ENCODE results near the gene PKP2. TPM values are rescaled to one million over a fixed set of nuclear protein-coding genes. Genes with fewer than 3 reads are reported as not detected.

Gene PKP2
- total RNA-seq, 1 donor from 2014 or later: 16.2 TPM

- no peak overlapping the region for H3K27ac ChIP-seq
- H3K36me3 ChIP-seq: no peaks in the 10 kb centered on the region
- intact Hi-C loops (cut with DNase I): no loop called here
- no peaks in the 10 kb centered on the region for H3K4me1 ChIP-seq
- no peak overlapping the region for H3K4me3 ChIP-seq
- H3K27me3 ChIP-seq: no peaks in the 10 kb centered on the region
- TF ChIP-seq CTCF (IDR thresholded peaks at IDR 0.05): no peak
- no peak for TF ChIP-seq POLR2AphosphoS5 (IDR thresholded peaks at IDR 0.05; ENCODE audit: insufficient read depth in 1 of 2, low read depth in 1 of 2)
- no peak for TF ChIP-seq POLR2A (IDR thresholded peaks at IDR 0.05)
- no peaks in the 10 kb centered on the region for H3K9me3 ChIP-seq
- DNase-seq (ENCODE audit: extremely low spot score in 2 of 2): no peak
Observed at GRCh38 chr12:32854097-32854496, 42.5 kb downstream of the PKP2 start.

- intact Hi-C loops (cut with DNase I): no loop called here
- TF ChIP-seq POLR2AphosphoS5 (IDR thresholded peaks at IDR 0.05; ENCODE audit: insufficient read depth in 1 of 2, low read depth in 1 of 2) (no peak), CTCF (IDR thresholded peaks at IDR 0.05) (no peak), POLR2A (IDR thresholded peaks at IDR 0.05) (no peak)
- no peak overlapping the region for H3K27ac ChIP-seq
- H3K4me1 ChIP-seq: no peaks in the 10 kb centered on the region
- H3K9me3 ChIP-seq: no peaks in the 10 kb centered on the region
- no peaks in the 10 kb centered on the region for H3K36me3 ChIP-seq
- no peak overlapping the region for H3K4me3 ChIP-seq
- no peaks in the 10 kb centered on the region for H3K27me3 ChIP-seq
- DNase-seq (ENCODE audit: extremely low spot score in 2 of 2): no peak
Observed at GRCh38 chr12:32847287-32847686, 49.3 kb downstream of the PKP2 start.

GRCh38 chr12:32846053-32846452 lies 50.5 kb downstream of the PKP2 start:
- intact Hi-C loops (cut with DNase I): no loop called here
- H3K27ac ChIP-seq: no peak overlapping the region
- no peak overlapping the region for H3K4me3 ChIP-seq
- no peak for TF ChIP-seq POLR2AphosphoS5 (IDR thresholded peaks at IDR 0.05; ENCODE audit: insufficient read depth in 1 of 2, low read depth in 1 of 2)
- no peak for TF ChIP-seq CTCF (IDR thresholded peaks at IDR 0.05)
- TF ChIP-seq POLR2A (IDR thresholded peaks at IDR 0.05): no peak
- no peaks in the 10 kb centered on the region for H3K9me3 ChIP-seq
- H3K4me1 ChIP-seq: no peaks in the 10 kb centered on the region
- H3K27me3 ChIP-seq: no peaks in the 10 kb centered on the region
- H3K36me3 ChIP-seq: no peaks in the 10 kb centered on the region
- DNase-seq (ENCODE audit: extremely low spot score in 2 of 2): no peak

GRCh38 chr12:32843528-32844095 lies 53.0 kb downstream of the PKP2 start:
- no peaks in the 10 kb centered on the region for H3K36me3 ChIP-seq
- no peaks in the 10 kb centered on the region for H3K9me3 ChIP-seq
- TF ChIP-seq CTCF (IDR thresholded peaks at IDR 0.05): no peak
- no peaks in the 10 kb centered on the region for H3K27me3 ChIP-seq
- no peak for DNase-seq (ENCODE audit: extremely low spot score in 2 of 2)
- H3K4me1 ChIP-seq: no peaks in the 10 kb centered on the region
- no peak overlapping the region for H3K4me3 ChIP-seq
- H3K27ac ChIP-seq: no peak overlapping the region
- intact Hi-C loops (cut with DNase I): no loop called here

- intact Hi-C loops (cut with DNase I): no loop called here
- H3K27me3 ChIP-seq: no peaks in the 10 kb centered on the region
- no peaks in the 10 kb centered on the region for H3K9me3 ChIP-seq
- H3K36me3 ChIP-seq: peaks cover 0 to 3% of the 10 kb centered on the region in 2 donors
- no peaks in the 10 kb centered on the region for H3K4me1 ChIP-seq
- H3K27ac ChIP-seq: no peak overlapping the region
- H3K4me3 ChIP-seq: no peak overlapping the region
- TF ChIP-seq POLR2A (IDR thresholded peaks at IDR 0.05) (no peak), CTCF (IDR thresholded peaks at IDR 0.05) (no peak), POLR2AphosphoS5 (IDR thresholded peaks at IDR 0.05; ENCODE audit: insufficient read depth in 1 of 2, low read depth in 1 of 2) (no peak)
- no peak for DNase-seq (ENCODE audit: extremely low spot score in 2 of 2)
Observed at GRCh38 chr12:32841061-32841460, 55.5 kb downstream of the PKP2 start.

All from vagina (tissue), 2 donors.